ENCODE measurements around the gene OR10H5.
"Not testable (repeated sequence)": the region's sequence is repeated elsewhere in the genome, so short reads cannot be mapped to it uniquely, and the experiment has no call there.

- TF ChIP-seq, protein P1, sequence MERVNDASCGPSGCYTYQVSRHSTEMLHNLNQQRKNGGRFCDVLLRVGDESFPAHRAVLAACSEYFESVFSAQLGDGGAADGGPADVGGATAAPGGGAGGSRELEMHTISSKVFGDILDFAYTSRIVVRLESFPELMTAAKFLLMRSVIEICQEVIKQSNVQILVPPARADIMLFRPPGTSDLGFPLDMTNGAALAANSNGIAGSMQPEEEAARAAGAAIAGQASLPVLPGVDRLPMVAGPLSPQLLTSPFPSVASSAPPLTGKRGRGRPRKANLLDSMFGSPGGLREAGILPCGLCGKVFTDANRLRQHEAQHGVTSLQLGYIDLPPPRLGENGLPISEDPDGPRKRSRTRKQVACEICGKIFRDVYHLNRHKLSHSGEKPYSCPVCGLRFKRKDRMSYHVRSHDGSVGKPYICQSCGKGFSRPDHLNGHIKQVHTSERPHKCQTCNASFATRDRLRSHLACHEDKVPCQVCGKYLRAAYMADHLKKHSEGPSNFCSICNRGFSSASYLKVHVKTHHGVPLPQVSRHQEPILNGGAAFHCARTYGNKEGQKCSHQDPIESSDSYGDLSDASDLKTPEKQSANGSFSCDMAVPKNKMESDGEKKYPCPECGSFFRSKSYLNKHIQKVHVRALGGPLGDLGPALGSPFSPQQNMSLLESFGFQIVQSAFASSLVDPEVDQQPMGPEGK (CRISPR knock-in tag; IDR thresholded peaks at IDR 0.05; ENCODE audit: borderline replicate concordance): not testable (repeated sequence)
- not testable (repeated sequence) for TF ChIP-seq ESRRG (CRISPR knock-in tag; IDR thresholded peaks at IDR 0.05); ZFP30 (CRISPR knock-in tag; IDR thresholded peaks at IDR 0.05); RARB (CRISPR knock-in tag; IDR thresholded peaks at IDR 0.05); ZFP3 (CRISPR knock-in tag; IDR thresholded peaks at IDR 0.05); CREB5 (CRISPR knock-in tag; IDR thresholded peaks at IDR 0.05; ENCODE audit: low read depth); TOX (CRISPR knock-in tag; IDR thresholded peaks at IDR 0.05; ENCODE audit: borderline replicate concordance); ISL1 (CRISPR knock-in tag; IDR thresholded peaks at IDR 0.05); CSDC2 (CRISPR knock-in tag; IDR thresholded peaks at IDR 0.05); POU6F1 (CRISPR knock-in tag; IDR thresholded peaks at IDR 0.05; ENCODE audit: borderline replicate concordance, low read depth); OSR1 (CRISPR knock-in tag; IDR thresholded peaks at IDR 0.05); BACH2 (CRISPR knock-in tag; IDR thresholded peaks at IDR 0.05; ENCODE audit: borderline replicate concordance)
- TF ChIP-seq, protein P2, sequence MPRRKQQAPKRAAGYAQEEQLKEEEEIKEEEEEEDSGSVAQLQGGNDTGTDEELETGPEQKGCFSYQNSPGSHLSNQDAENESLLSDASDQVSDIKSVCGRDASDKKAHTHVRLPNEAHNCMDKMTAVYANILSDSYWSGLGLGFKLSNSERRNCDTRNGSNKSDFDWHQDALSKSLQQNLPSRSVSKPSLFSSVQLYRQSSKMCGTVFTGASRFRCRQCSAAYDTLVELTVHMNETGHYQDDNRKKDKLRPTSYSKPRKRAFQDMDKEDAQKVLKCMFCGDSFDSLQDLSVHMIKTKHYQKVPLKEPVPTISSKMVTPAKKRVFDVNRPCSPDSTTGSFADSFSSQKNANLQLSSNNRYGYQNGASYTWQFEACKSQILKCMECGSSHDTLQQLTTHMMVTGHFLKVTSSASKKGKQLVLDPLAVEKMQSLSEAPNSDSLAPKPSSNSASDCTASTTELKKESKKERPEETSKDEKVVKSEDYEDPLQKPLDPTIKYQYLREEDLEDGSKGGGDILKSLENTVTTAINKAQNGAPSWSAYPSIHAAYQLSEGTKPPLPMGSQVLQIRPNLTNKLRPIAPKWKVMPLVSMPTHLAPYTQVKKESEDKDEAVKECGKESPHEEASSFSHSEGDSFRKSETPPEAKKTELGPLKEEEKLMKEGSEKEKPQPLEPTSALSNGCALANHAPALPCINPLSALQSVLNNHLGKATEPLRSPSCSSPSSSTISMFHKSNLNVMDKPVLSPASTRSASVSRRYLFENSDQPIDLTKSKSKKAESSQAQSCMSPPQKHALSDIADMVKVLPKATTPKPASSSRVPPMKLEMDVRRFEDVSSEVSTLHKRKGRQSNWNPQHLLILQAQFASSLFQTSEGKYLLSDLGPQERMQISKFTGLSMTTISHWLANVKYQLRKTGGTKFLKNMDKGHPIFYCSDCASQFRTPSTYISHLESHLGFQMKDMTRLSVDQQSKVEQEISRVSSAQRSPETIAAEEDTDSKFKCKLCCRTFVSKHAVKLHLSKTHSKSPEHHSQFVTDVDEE (CRISPR knock-in tag; IDR thresholded peaks at IDR 0.05): not testable (repeated sequence)
Observed at GRCh38 chr19:15843894-15844222, 56.4 kb downstream of the OR10H5 start.
